LNCAP (cell line): Measurements from ENCODE around the gene SCYGR7.

Experiments
- CTCF ChIP-seq: fragments of 450-650 bp; IDR thresholded peaks from 2 replicates; pipeline ENCODE4 v1.5.1; 2017; ENCODE audit warnings: mild to moderate bottlenecking

SCYGR7 gene

DNA sequence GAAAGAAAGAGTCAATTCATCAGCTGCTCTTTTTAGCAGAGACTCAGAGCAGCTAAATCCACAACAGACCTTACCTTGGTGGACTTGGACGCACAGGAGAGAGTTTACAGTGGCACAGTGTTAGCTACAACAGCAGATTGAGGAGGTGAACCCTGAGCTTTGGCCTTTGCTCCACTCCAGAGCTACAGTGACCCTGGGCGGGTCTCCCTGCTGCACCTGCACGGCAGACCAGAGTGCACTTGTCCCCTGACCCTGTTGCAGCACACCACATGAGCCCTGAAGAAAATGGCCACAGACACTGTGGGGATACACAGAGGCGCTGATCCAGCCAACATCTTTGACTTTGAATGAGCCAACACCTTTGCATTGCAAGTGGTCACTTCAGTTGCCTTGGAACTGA, 21.3 kb upstream of the SCYGR7 start:
- TF ChIP-seq CTCF = no peak

- TF ChIP-seq CTCF = no peak
Observed at GRCh38 chr2:227707390-227707789, 20.7 kb upstream of the SCYGR7 start.

DNA sequence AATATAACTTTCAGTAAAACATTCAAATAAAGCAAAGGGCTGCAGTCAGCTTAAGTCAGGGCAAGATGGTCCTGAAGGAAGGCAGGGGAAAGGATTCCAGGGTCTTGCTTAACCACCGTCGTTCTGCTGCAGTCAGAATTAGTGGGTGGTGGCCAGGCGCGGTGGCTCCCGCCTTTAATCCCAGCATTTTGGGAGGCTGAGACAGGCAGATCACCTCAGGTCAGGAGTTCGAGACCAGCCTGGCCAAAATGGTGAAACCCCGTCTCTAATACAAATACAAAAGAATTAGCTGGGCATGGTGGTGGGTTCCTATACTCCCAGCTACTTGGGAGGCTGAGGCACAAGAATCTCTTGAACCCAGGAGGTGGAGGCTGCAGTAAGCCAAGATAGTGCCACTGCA, 17.1 kb upstream of the SCYGR7 start:
- no peak for TF ChIP-seq CTCF

- TF ChIP-seq CTCF = no peak
Observed at GRCh38 chr2:227713291-227713690, 14.8 kb upstream of the SCYGR7 start.

GRCh38 chr2:227716501-227716900, 11.6 kb upstream of the SCYGR7 start:
- TF ChIP-seq CTCF = no peak

DNA sequence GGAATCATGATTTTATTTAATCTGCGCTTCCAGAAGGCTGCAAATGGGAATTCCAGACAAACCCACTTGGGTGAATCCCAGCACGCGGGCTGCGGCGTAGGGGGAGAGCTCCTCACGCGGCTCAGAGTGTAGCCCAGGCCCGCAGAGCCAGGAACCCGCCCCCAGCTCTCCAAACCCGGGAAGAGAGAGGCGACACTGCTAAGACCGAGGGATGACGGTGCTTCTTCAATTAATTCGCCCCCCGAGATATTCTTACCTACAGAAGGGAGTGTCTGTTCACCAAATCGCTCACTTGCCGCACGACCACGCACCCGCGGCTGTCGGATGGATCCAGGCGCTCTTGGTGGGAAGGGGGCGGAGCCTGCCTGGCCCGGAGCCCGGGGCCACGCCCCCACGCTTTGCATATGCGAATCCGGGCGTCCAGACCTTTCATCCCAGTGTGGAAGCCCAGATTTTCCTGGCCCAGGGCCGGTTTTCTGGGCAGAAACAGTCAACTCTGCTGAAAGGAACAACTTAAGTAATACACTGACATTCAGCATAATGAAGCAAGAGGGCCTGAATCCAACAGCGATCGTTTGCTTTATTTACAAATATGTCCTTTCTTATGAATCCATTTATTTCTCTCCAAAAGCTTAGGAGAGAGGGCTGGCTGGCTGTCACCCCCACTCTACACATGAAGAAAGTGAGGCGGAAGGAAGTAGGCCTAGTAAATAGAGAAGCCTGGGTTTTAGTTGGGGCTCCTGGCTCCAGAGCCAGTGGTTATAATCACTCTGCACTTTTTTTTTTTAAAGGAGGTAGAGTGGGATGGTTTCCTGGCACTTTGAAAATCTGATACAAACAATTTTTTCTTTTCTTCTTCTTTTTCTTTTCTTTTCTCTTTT, 10.2 kb upstream of the SCYGR7 start, which contains the start of gene SLC19A3:
SLC19A3 (minus strand) TSS at position 342 of the 881 bp plus-strand sequence. CDS start 15,710 bp downstream, outside the sequence.
- TF ChIP-seq CTCF = no peak

DNA sequence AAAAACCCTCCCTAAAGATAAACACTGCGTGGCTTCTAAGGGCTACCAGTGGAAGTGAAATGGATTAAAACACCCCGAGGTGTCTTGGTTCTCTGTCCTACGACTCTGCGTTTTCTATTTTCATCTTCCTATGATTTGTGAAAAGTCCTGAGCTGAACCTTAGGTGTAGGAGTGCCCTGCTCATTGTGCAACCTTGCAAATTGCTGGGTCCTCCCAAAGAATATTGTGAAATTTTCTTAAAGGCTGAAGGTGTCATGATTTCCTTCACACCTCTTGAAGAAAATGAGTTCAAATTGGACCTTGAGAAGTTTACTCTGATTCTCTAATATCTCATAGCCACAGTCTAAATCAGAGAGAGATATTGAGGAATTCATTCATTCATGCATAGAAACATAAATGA, 8.5 kb upstream of the SCYGR7 start:
- no peak for TF ChIP-seq CTCF
